K562 (cell line): ENCODE measurements around the gene LMF2. TPM values are rescaled to one million over a fixed set of nuclear protein-coding genes. Genes with fewer than 3 reads are reported as not detected.
A peak's percentile ranks its signal among the peaks of the same experiment; 100 is the strongest.

Experiments
- BACH1 ChIP-seq: fragments of 200-800 bp; sonication (Bioruptor generic); IDR thresholded peaks from 2 replicates; pipeline ENCODE4 v1.6.1; 2016; ENCODE audit warnings: missing genetic modification characterization, missing compliant biosample characterization
- CBX1 ChIP-seq: sonication (generic); IDR thresholded peaks from 2 replicates; pipeline ENCODE4 v1.6.1; 2016; ENCODE audit warnings: antibody characterized with exemption, low read depth, mild to moderate bottlenecking
- CBX5 ChIP-seq: IDR thresholded peaks from 2 replicates; pipeline ENCODE4 v1.6.1; 2014; ENCODE audit warnings: low read depth, borderline replicate concordance
- CTBP1 ChIP-seq: fragments of 450-650 bp; IDR thresholded peaks from 2 replicates; pipeline ENCODE4 v1.6.1; 2016; ENCODE audit warnings: borderline replicate concordance
- FOXP1 ChIP-seq: sonication (generic); formaldehyde crosslinking; IDR thresholded peaks from 2 replicates; pipeline ENCODE4 v1.8.0; 2022; ENCODE audit warnings: mild to moderate bottlenecking, missing genetic modification reagents
- HNRNPH1 ChIP-seq: fragments of 200-400 bp; formaldehyde crosslinking; optimal IDR thresholded peaks from 2 replicates; pipeline ENCODE3; 2017; ENCODE audit warnings: low read depth, mild to moderate bottlenecking, low read length, moderate library complexity
- HNRNPUL1 ChIP-seq: fragments of 200-400 bp; formaldehyde crosslinking; IDR thresholded peaks from 2 replicates; pipeline ENCODE4 v1.6.1; 2017; ENCODE audit warnings: low read length
- HOXB6 ChIP-seq: fragments of 250-450 bp; sonication (Bioruptor Pico); IDR thresholded peaks from 2 replicates; pipeline ENCODE4 v1.5.1; 2022; ENCODE audit warnings: mild to moderate bottlenecking, borderline replicate concordance
- KDM1A ChIP-seq, 2 experiments: fragments of 450-650 bp; IDR thresholded peaks; 2 replicates each; pipeline ENCODE4 v1.6.1; 2016; ENCODE audit warnings: mild to moderate bottlenecking in 2 of 2
- LARP7 ChIP-seq: fragments of 450-650 bp; IDR thresholded peaks from 2 replicates; pipeline ENCODE4 v1.6.1; 2016
- MED1 ChIP-seq: sonication (generic); formaldehyde crosslinking; IDR thresholded peaks from 2 replicates; pipeline ENCODE4 v1.8.1; 2023; ENCODE audit warnings: missing genetic modification reagents, borderline replicate concordance
- PHB2 ChIP-seq: fragments of 450-650 bp; IDR thresholded peaks from 2 replicates; pipeline ENCODE4 v1.6.1; 2017; ENCODE audit warnings: low read depth
- RBBP5 ChIP-seq: fragments of 200-600 bp; sonication (generic); IDR thresholded peaks from 2 replicates; pipeline ENCODE4 v1.6.1; 2012; ENCODE audit warnings: borderline replicate concordance, mild to moderate bottlenecking, low read length, control low read depth, inconsistent platforms; ENCODE audit not compliant: insufficient read depth, poor library complexity, severe bottlenecking
- SREBF1 ChIP-seq: fragments of 150-350 bp; IDR thresholded peaks from 2 replicates; pipeline ENCODE4 v1.6.1; 2014; ENCODE audit warnings: antibody characterized with exemption, low read depth, low read length, borderline replicate concordance
- SRF ChIP-seq, 2 experiments: fragments of 250-450, 450-650 bp in 1 of 2; sonication (Bioruptor Pico) in 1 of 2; sonication (generic) in 1 of 2; formaldehyde crosslinking; IDR thresholded peaks; 2 replicates each; pipeline versions ENCODE4 v1.5.0 to v1.5.1; 2020 to 2022; ENCODE audit warnings: mild to moderate bottlenecking in 1 of 2, missing genetic modification reagents in 1 of 2
- SUPT5H ChIP-seq: fragments of 450-650 bp; IDR thresholded peaks from 2 replicates; pipeline ENCODE4 v1.6.1; 2016
- TAL1 ChIP-seq: fragments of 450-650 bp; IDR thresholded peaks from 2 replicates; pipeline ENCODE4 v1.6.1; 2016; ENCODE audit warnings: mild to moderate bottlenecking
- ZBTB1 ChIP-seq: sonication (generic); formaldehyde crosslinking; IDR thresholded peaks from 2 replicates; pipeline ENCODE4 v1.8.1; 2023; ENCODE audit warnings: missing genetic modification reagents, low read depth, mild to moderate bottlenecking, borderline replicate concordance
- ZFP30 ChIP-seq: fragments of 250-450 bp; sonication (Bioruptor Pico); IDR thresholded peaks from 2 replicates; pipeline ENCODE4 v1.8.0; 2022; ENCODE audit warnings: moderate library complexity, mild to moderate bottlenecking, inconsistent platforms, borderline replicate concordance
- ZNF124 ChIP-seq: sonication (generic); formaldehyde crosslinking; IDR thresholded peaks from 2 replicates; pipeline ENCODE4 v1.8.1; 2022; ENCODE audit warnings: missing genetic modification reagents
- polyA plus RNA-seq, 8 experiments: library from polyadenylated mRNA; depleted of rRNA in 4 of 8; stranded (reverse) in 5 of 8; unstranded in 3 of 8; fragments of >200 nt; fragmentation: Nextera tagmentation in 2 of 8; fragmentation: Illumina TruSeq in 1 of 8; extraction: Ambion mirVana in 2 of 8; extraction: Trizol in 1 of 8; gene quantifications; 2 replicates each; pipeline versions ENCODE4 v1.2.1 to v1.2.3, GENCODE V29; 2011 to 2014; ENCODE audit warnings: inconsistent platforms in 1 of 8, missing spikeins in 1 of 8
- total RNA-seq, 7 experiments: library from RNA; depleted of rRNA in 6 of 7; stranded (reverse); fragments of >200 nt in 6 of 7; fragmentation: Illumina TruSeq in 2 of 7; extraction: Trizol in 2 of 7; gene quantifications; 2 replicates each; pipeline versions ENCODE4 v1.2.1 to v1.2.3, GENCODE V29; 2011 to 2021; ENCODE audit warnings: low replicate concordance in 1 of 7
- TF ChIP-seq, protein P1 (sequence below), 3 experiments: fragments of 200-800 bp in 1 of 3; sonication (Bioruptor generic) in 1 of 3; sonication (generic) in 1 of 3; formaldehyde crosslinking in 1 of 3; IDR thresholded peaks; 2 replicates each; pipeline versions ENCODE4 v1.6.1 to v1.8.0; 2016 to 2022; ENCODE audit warnings: mild to moderate bottlenecking in 2 of 3, missing compliant biosample characterization in 2 of 3, missing genetic modification characterization in 2 of 3, missing genetic modification reagents in 1 of 3
- TF ChIP-seq, protein P2 (sequence below): fragments of 250-450 bp; sonication (Bioruptor Pico); IDR thresholded peaks from 2 replicates; pipeline ENCODE4 v1.4.0; 2020; ENCODE audit warnings: borderline replicate concordance
- TF ChIP-seq, protein P3 (sequence below): sonication (generic); formaldehyde crosslinking; IDR thresholded peaks from 2 replicates; pipeline ENCODE4 v1.8.1; 2022; ENCODE audit warnings: missing genetic modification reagents
- TF ChIP-seq, protein P4 (sequence below): IDR thresholded peaks from 3 replicates; pipeline ENCODE4 v1.6.1; 2011; ENCODE audit warnings: borderline replicate concordance, mild to moderate bottlenecking; ENCODE audit not compliant: insufficient read length, insufficient read depth

LMF2 gene
- total and polyA plus RNA-seq, 9 of the 15 experiments (the other 6 are each of a cell fraction or from before 2014, with no cell fraction given): 0.08 to 37.1 (median 7.6) TPM

GRCh38 chr22:50526108-50526833 lies 18.8 kb upstream of the LMF2 start (continued):
- TF ChIP-seq, protein P1, sequence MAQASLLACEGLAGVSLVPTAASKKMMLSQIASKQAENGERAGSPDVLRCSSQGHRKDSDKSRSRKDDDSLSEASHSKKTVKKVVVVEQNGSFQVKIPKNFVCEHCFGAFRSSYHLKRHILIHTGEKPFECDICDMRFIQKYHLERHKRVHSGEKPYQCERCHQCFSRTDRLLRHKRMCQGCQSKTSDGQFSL (CRISPR knock-in tag; IDR thresholded peaks at IDR 0.05): no peak; the same call in 1 of the 2 replicates
- TF ChIP-seq, protein P1 (tag; IDR thresholded peaks at IDR 0.05): peak in 1 of 2 experiments; percentile 70; a peak in 2 of 4 replicates
- TF ChIP-seq CBX1 (no peak), HNRNPH1 (no peak), ZNF124 (CRISPR knock-in tag) (no peak), TAL1 (no peak), FOXP1 (CRISPR knock-in tag) (no peak), CTBP1 (peak; percentile 42), HOXB6 (CRISPR knock-in tag) (no peak), ZFP30 (CRISPR knock-in tag) (no peak), SRF (CRISPR knock-in tag; IDR thresholded peaks at IDR 0.05) (0 out of 4 replicates have a peak, but pooled peaks of 1 of the 2 experiments have one; percentile 30), LARP7 (no peak), BACH1 (tag) (no peak), SUPT5H (no peak), ZBTB1 (CRISPR knock-in tag) (no peak; the same call in 1 of the 2 replicates), SREBF1 (no peak), MED1 (CRISPR knock-in tag) (no peak), CBX5 (no peak), KDM1A (IDR thresholded peaks at IDR 0.05) (no peak), PHB2 (no peak), RBBP5 (peak; percentile 39), HNRNPUL1 (no peak)
- TF ChIP-seq, protein P2, sequence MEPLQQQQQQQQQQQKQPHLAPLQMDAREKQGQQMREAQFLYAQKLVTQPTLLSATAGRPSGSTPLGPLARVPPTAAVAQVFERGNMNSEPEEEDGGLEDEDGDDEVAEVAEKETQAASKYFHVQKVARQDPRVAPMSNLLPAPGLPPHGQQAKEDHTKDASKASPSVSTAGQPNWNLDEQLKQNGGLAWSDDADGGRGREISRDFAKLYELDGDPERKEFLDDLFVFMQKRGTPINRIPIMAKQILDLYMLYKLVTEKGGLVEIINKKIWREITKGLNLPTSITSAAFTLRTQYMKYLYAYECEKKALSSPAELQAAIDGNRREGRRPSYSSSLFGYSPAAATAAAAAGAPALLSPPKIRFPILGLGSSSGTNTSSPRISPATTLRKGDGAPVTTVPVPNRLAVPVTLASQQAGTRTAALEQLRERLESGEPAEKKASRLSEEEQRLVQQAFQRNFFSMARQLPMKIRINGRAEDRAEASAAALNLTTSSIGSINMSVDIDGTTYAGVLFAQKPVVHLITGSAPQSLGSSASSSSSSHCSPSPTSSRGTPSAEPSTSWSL (CRISPR knock-in tag): no peak
- TF ChIP-seq, protein P3, sequence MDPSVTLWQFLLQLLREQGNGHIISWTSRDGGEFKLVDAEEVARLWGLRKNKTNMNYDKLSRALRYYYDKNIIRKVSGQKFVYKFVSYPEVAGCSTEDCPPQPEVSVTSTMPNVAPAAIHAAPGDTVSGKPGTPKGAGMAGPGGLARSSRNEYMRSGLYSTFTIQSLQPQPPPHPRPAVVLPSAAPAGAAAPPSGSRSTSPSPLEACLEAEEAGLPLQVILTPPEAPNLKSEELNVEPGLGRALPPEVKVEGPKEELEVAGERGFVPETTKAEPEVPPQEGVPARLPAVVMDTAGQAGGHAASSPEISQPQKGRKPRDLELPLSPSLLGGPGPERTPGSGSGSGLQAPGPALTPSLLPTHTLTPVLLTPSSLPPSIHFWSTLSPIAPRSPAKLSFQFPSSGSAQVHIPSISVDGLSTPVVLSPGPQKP (CRISPR knock-in tag): no peak
- TF ChIP-seq, protein P4, sequence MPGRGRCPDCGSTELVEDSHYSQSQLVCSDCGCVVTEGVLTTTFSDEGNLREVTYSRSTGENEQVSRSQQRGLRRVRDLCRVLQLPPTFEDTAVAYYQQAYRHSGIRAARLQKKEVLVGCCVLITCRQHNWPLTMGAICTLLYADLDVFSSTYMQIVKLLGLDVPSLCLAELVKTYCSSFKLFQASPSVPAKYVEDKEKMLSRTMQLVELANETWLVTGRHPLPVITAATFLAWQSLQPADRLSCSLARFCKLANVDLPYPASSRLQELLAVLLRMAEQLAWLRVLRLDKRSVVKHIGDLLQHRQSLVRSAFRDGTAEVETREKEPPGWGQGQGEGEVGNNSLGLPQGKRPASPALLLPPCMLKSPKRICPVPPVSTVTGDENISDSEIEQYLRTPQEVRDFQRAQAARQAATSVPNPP: no peak
